GM19452 (cell line): ENCODE data around the gene RBM41.

Experiments
- ATAC-seq: cut with Tn5 transposase; IDR thresholded peaks from one replicate; pipeline ENCODE4 v1.9.1; 2021; ENCODE audit not compliant: unreplicated experiment

Gene RBM41

GRCh38 chrX:107029752-107030151 is 88.9 kb downstream of the RBM41 start:
- no peak for ATAC-seq

- ATAC-seq: no peak
Observed at GRCh38 chrX:107025545-107025944, 93.1 kb downstream of the RBM41 start.

GRCh38 chrX:107014936-107015335 is 103.7 kb downstream of the RBM41 start:
- ATAC-seq: no peak
